ENCODE measurements around the gene ALOX12B. TPM values are rescaled to one million over a fixed set of nuclear protein-coding genes. Genes with fewer than 3 reads are reported as not detected.

ALOX12B gene
- total and polyA plus RNA-seq, 2 of the 13 experiments (the other 11 are each of a cell fraction or from before 2014, with no cell fraction given) = 0.13 TPM; not detected in 1

DNA sequence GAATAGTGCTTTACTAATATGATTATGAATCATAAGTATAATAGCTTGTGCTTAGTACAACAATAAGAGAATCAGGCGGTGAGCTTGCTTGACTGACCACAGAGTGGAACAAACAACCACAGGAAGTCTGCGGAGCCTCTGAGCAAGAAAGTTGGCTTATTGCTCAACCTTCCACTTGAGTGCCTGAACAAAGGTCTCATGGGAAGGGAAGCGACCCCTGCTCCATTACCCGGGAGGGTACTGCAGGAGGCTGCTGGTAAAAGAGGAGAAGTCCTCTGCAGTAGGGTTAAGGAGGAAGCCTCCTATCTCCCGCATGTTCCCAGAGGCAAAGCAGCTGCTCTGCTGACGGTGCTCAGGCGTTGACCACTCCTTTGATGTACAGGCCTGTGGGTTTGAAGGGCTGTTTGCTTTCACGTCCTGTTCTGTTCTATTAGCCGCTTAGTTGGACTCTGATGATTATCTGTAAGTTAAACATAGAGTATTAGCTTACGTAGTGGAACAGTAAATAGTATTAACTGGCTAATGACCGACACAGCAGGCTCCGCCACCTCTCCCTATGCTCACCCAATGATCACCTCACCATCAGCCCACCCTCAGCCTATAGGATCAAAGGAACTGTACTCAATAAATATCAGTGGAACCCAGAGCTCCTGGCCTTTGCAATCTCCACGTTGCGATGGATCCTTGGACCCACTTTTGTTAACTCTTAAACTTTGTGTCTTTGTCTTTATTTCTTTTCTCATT is 31.1 kb downstream of the ALOX12B start (continued):
- peak; percentile 69; the same call in 1 of the 2 replicates for TF ChIP-seq SAP130 (CRISPR knock-in tag; IDR thresholded peaks at IDR 0.05; ENCODE audit: low read depth)
- TF ChIP-seq RXRA (CRISPR knock-in tag; IDR thresholded peaks at IDR 0.05) = peak; percentile 62; the same call in 1 of the 2 replicates
- TF ChIP-seq AGO2 (optimal IDR thresholded peaks at IDR 0.05; ENCODE audit: low read depth, low read length) = no peak
- TF ChIP-seq ZNF251 (CRISPR knock-in tag; IDR thresholded peaks at IDR 0.05) = no peak
- TF ChIP-seq MEIS1 (CRISPR knock-in tag; IDR thresholded peaks at IDR 0.05; ENCODE audit: borderline replicate concordance) = 0 out of 2 replicates have a peak, but pooled peaks have one; percentile 17
- no peak for TF ChIP-seq AGO1 (IDR thresholded peaks at IDR 0.05; ENCODE audit: low read depth, low read length, poor library complexity, severe bottlenecking)
- 0 out of 2 replicates have a peak, but pooled peaks have one; percentile 68 for TF ChIP-seq ZNF709 (CRISPR knock-in tag; IDR thresholded peaks at IDR 0.05)
- peak; percentile 92 for TF ChIP-seq POLR2AphosphoS5 (IDR thresholded peaks at IDR 0.05; ENCODE audit: low read depth, low read length)
- no peak for TF ChIP-seq ZNF234 (CRISPR knock-in tag; conservative IDR thresholded peaks at IDR 0.05)
- no peak for TF ChIP-seq SYNCRIP (IDR thresholded peaks at IDR 0.05; ENCODE audit: insufficient read depth, low read depth, low read length)
- TF ChIP-seq KLF15 (CRISPR knock-in tag; IDR thresholded peaks at IDR 0.05; ENCODE audit: borderline replicate concordance) = no peak
- no peak for TF ChIP-seq ZBTB1 (CRISPR knock-in tag; IDR thresholded peaks at IDR 0.05; ENCODE audit: borderline replicate concordance)
- TF ChIP-seq MXD4 (CRISPR knock-in tag; IDR thresholded peaks at IDR 0.05) = peak; percentile 59; the same call in 1 of the 2 replicates
- no peak for TF ChIP-seq ARID2 (CRISPR knock-in tag; IDR thresholded peaks at IDR 0.05; ENCODE audit: borderline replicate concordance)
- TF ChIP-seq, protein P1, sequence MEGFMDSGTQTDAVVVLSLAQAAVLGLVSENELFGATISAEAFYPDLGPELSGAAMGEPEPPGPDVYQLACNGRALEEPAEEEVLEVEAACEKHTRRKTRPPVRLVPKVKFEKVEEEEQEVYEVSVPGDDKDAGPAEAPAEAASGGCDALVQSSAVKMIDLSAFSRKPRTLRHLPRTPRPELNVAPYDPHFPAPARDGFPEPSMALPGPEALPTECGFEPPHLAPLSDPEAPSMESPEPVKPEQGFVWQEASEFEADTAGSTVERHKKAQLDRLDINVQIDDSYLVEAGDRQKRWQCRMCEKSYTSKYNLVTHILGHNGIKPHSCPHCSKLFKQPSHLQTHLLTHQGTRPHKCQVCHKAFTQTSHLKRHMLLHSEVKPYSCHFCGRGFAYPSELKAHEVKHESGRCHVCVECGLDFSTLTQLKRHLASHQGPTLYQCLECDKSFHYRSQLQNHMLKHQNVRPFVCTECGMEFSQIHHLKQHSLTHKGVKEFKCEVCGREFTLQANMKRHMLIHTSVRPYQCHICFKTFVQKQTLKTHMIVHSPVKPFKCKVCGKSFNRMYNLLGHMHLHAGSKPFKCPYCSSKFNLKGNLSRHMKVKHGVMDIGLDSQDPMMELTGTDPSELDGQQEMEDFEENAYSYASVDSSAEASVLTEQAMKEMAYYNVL (CRISPR knock-in tag; IDR thresholded peaks at IDR 0.05; ENCODE audit: borderline replicate concordance) = peak; percentile 61; the same call in 1 of the 2 replicates
- peak; percentile 41; the same call in 1 of the 2 replicates for TF ChIP-seq RCOR2 (CRISPR knock-in tag; IDR thresholded peaks at IDR 0.05)
- TF ChIP-seq, protein P2, sequence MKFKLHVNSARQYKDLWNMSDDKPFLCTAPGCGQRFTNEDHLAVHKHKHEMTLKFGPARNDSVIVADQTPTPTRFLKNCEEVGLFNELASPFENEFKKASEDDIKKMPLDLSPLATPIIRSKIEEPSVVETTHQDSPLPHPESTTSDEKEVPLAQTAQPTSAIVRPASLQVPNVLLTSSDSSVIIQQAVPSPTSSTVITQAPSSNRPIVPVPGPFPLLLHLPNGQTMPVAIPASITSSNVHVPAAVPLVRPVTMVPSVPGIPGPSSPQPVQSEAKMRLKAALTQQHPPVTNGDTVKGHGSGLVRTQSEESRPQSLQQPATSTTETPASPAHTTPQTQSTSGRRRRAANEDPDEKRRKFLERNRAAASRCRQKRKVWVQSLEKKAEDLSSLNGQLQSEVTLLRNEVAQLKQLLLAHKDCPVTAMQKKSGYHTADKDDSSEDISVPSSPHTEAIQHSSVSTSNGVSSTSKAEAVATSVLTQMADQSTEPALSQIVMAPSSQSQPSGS (CRISPR knock-in tag; IDR thresholded peaks at IDR 0.05) = peak; percentile 94
- peak; percentile 39 for TF ChIP-seq SKI (IDR thresholded peaks at IDR 0.05; ENCODE audit: partially characterized antibody)
- TF ChIP-seq NKX3-1 (CRISPR knock-in tag; IDR thresholded peaks at IDR 0.05) = peak; percentile 68; the same call in 1 of the 2 replicates
- TF ChIP-seq, protein P3, sequence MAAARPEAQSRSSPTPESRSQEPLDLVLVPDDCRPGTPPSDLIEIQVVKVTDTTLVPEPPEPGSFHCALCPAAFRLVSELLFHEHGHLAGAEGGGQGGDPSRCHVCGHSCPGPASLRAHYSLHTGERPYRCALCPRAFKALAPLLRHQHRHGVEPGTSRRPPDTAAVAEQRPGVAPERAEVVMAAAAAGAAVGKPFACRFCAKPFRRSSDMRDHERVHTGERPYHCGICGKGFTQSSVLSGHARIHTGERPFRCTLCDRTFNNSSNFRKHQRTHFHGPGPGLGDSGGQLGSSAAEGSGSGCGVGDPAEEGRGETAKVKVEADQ (CRISPR knock-in tag; IDR thresholded peaks at IDR 0.05; ENCODE audit: borderline replicate concordance) = no peak
- peak; percentile 77 for TF ChIP-seq RXRB (CRISPR knock-in tag; IDR thresholded peaks at IDR 0.05; ENCODE audit: borderline replicate concordance)
- TF ChIP-seq RFXAP (CRISPR knock-in tag; IDR thresholded peaks at IDR 0.05; ENCODE audit: borderline replicate concordance) = no peak
- no peak for TF ChIP-seq MAFG (CRISPR knock-in tag; IDR thresholded peaks at IDR 0.05)
- TF ChIP-seq, protein P4, sequence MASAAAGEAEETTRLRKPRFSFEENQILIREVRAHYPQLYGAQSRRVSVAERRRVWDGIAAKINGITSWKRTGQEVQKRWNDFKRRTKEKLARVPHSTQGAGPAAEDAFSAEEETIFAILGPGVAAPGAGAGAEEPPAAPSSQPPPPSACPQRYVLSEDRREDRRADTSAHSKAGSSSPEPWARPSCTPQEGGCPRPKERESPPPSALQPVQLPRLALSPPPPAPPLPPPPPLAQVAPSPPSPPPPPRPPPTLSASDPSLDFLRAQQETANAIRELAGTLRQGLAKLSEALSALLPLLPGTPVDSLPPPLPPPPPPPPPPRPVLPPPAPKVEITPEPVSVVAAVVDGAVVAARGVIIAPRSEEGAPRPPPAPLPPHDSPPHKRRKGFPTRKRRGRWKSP (CRISPR knock-in tag; IDR thresholded peaks at IDR 0.05) = peak; percentile 69; the same call in 1 of the 2 replicates
- TF ChIP-seq ZNF468 (CRISPR knock-in tag; IDR thresholded peaks at IDR 0.05) = no peak

Data from HepG2 (cell line).